Measurements from ENCODE around the gene EIF1. TPM values are rescaled to one million over a fixed set of nuclear protein-coding genes. Genes with fewer than 3 reads are reported as not detected.

The EIF1 gene
- total RNA-seq, 3 donors from 2014 or later, result 217 to 850 (median 260) TPM

GRCh38 chr17:41730479-41730878 lies 41.8 kb downstream of the EIF1 start:
- TF ChIP-seq POLR2A (IDR thresholded peaks at IDR 0.05) (no peak), POLR2AphosphoS5 (IDR thresholded peaks at IDR 0.05) (no peak)
- TF ChIP-seq, protein P1, sequence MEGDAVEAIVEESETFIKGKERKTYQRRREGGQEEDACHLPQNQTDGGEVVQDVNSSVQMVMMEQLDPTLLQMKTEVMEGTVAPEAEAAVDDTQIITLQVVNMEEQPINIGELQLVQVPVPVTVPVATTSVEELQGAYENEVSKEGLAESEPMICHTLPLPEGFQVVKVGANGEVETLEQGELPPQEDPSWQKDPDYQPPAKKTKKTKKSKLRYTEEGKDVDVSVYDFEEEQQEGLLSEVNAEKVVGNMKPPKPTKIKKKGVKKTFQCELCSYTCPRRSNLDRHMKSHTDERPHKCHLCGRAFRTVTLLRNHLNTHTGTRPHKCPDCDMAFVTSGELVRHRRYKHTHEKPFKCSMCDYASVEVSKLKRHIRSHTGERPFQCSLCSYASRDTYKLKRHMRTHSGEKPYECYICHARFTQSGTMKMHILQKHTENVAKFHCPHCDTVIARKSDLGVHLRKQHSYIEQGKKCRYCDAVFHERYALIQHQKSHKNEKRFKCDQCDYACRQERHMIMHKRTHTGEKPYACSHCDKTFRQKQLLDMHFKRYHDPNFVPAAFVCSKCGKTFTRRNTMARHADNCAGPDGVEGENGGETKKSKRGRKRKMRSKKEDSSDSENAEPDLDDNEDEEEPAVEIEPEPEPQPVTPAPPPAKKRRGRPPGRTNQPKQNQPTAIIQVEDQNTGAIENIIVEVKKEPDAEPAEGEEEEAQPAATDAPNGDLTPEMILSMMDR (IDR thresholded peaks at IDR 0.05), result no peak
- intact Hi-C loops (cut with DNase I; ENCODE audit: low total_unique reads), result no loop called here
- no peak for DNase-seq (ENCODE audit: low spot score in 2 of 2)
- H3K27ac ChIP-seq, result no peak overlapping the region
- H3K4me1 ChIP-seq, result peaks cover 10% of the 10 kb centered on the region in 2 donors
- no peaks in the 10 kb centered on the region for H3K36me3 ChIP-seq
- H3K27me3 ChIP-seq, result peaks cover 4 to 22% of the 10 kb centered on the region in 2 donors
- H3K9me3 ChIP-seq, result no peaks in the 10 kb centered on the region
- H3K4me3 ChIP-seq, result no peak overlapping the region

DNA sequence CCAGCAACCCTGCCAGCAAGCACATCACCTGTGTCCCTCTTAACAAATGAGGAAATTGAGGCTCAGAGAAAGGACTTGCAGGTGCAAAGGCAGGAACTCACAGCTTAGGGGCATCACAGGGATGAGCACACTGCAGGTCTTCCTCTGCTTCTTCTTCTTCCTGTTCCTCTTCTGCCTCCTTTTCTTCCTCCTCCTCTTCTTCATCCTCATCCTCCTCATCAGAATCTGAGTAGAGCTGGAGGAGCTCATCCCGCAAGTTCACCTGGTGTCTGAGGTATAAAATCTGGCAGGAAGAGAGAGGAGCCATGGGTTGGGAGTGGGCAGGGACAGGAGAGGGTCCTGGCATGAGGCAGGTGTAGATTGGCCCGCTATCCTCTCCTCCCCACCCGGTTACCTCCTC lies 43.2 kb downstream of the EIF1 start:
- intact Hi-C loops (cut with DNase I; ENCODE audit: low total_unique reads), result no loop called here
- H3K9me3 ChIP-seq, result no peaks in the 10 kb centered on the region
- H3K36me3 ChIP-seq, result no peaks in the 10 kb centered on the region
- no peak for TF ChIP-seq POLR2AphosphoS5 (IDR thresholded peaks at IDR 0.05)
- TF ChIP-seq POLR2A (IDR thresholded peaks at IDR 0.05), result no peak
- TF ChIP-seq, protein P1 (IDR thresholded peaks at IDR 0.05), result no peak
- H3K4me3 ChIP-seq, result no peak overlapping the region
- peaks cover 10% of the 10 kb centered on the region in 2 donors for H3K4me1 ChIP-seq
- no peak overlapping the region for H3K27ac ChIP-seq
- peaks cover 10 to 32% of the 10 kb centered on the region in 2 donors for H3K27me3 ChIP-seq
- DNase-seq (ENCODE audit: low spot score in 2 of 2), result no peak

GRCh38 chr17:41733348-41734138 lies 44.9 kb downstream of the EIF1 start:
- intact Hi-C loops (cut with DNase I; ENCODE audit: low total_unique reads), result no loop called here
- H3K4me3 ChIP-seq, result peak overlapping the region in 2 of 3 donors; percentile 58 to 83
- no peak for DNase-seq (ENCODE audit: low spot score in 2 of 2)
- H3K9me3 ChIP-seq, result no peaks in the 10 kb centered on the region
- H3K27me3 ChIP-seq, result peaks cover 10 to 41% of the 10 kb centered on the region in 2 donors
- no peaks in the 10 kb centered on the region for H3K36me3 ChIP-seq
- no peak for TF ChIP-seq POLR2AphosphoS5 (IDR thresholded peaks at IDR 0.05)
- no peak overlapping the region for H3K27ac ChIP-seq
- H3K4me1 ChIP-seq, result peaks cover 10% of the 10 kb centered on the region in 2 donors

- Histone ChIP-seq H3K27ac (peak within 1 kb of the TSS in 1 of 2 donors; percentile 12), H3K9me3 (no peaks in the 10 kb centered on the region), H3K4me3 (peak within 1 kb of the TSS; percentile 28 to 83 (median 58)), H3K4me1 (peaks cover 10% of the 10 kb centered on the region in 2 donors), H3K27me3 (peaks cover 10 to 41% of the 10 kb centered on the region in 2 donors), H3K36me3 (no peaks in the 10 kb centered on the region)
- intact Hi-C loops (cut with DNase I; ENCODE audit: low total_unique reads), result no loop called here
- peak in 1 of 3 donors; percentile 14 for TF ChIP-seq POLR2AphosphoS5 (IDR thresholded peaks at IDR 0.05)
- TF ChIP-seq, protein P1 (IDR thresholded peaks at IDR 0.05), result no peak
- no peak for TF ChIP-seq POLR2A (IDR thresholded peaks at IDR 0.05)
- DNase-seq (ENCODE audit: low spot score in 2 of 2), result no peak
Observed at GRCh38 chr17:41734139-41734948, 45.7 kb downstream of the EIF1 start, which contains the start of gene HAP1. Gene HAP1, minus strand, starts transcription at chr17:41734643. Its CDS starts 9 bp downstream, at chr17:41734634.

DNA sequence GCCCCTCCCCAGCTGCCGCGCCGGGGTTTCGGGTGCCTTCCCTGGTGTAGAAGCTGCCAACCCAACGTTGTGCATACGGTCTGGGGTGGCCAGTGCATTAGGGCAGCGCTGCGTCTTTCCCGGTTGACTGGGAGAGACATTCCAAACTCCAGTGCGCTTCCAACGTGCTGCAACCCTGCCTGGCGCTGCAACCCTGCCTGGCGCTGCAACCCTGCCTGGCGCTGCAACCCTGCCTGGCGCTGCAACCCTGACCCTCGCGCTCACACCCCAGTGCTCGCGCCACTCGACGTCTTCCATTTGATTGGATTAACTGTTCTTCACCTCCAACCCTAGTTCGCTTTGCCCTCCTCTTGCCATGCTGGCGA lies 46.2 kb downstream of the EIF1 start:
- DNase-seq (ENCODE audit: low spot score in 2 of 2), result no peak
- TF ChIP-seq POLR2AphosphoS5 (IDR thresholded peaks at IDR 0.05) (no peak), POLR2A (IDR thresholded peaks at IDR 0.05) (no peak)
- TF ChIP-seq, protein P1 (IDR thresholded peaks at IDR 0.05), result no peak
- Histone ChIP-seq H3K27ac (peak overlapping the region in 1 of 2 donors; percentile 12), H3K4me3 (peak overlapping the region; percentile 28 to 83 (median 58)), H3K9me3 (no peaks in the 10 kb centered on the region), H3K36me3 (no peaks in the 10 kb centered on the region), H3K27me3 (peaks cover 10 to 41% of the 10 kb centered on the region in 2 donors), H3K4me1 (peaks cover 10% of the 10 kb centered on the region in 2 donors)
- intact Hi-C loops (cut with DNase I; ENCODE audit: low total_unique reads), result loop anchor here (5.0 kb wide), 1 partner anchor 67 kb away; no protein-coding TSS in a partner anchor
